HG03342 (cell line): ENCODE data around the gene ANKIB1.
"Not testable (repeated sequence)": the region's sequence is repeated elsewhere in the genome, so short reads cannot be mapped to it uniquely, and the experiment has no call there.

Experiments
- ATAC-seq: cut with Tn5 transposase; IDR thresholded peaks from one replicate; pipeline ENCODE4 v1.9.1; 2021; ENCODE audit warnings: mild to moderate bottlenecking, moderate library complexity; ENCODE audit not compliant: unreplicated experiment

ANKIB1 gene

DNA sequence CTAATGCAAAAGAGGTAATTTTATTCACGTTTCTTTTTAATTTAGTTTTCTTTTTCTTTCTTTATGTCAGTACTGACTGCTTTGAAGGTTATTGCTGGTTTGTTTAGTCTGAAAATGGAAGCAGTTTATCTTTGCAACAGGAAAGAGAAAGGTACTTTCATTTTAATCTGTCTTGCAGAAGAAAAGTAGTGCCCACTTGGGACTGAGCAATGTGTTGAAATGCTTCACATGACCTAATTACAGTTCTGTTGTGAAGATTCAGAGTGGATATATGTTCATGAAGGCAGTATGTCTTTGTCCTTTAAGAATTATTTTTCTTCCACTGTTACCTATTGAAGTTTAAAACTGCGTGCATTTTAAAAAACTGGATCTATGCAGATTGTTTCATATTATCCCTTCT lies 80.1 kb downstream of the ANKIB1 start:
- ATAC-seq = no peak

DNA sequence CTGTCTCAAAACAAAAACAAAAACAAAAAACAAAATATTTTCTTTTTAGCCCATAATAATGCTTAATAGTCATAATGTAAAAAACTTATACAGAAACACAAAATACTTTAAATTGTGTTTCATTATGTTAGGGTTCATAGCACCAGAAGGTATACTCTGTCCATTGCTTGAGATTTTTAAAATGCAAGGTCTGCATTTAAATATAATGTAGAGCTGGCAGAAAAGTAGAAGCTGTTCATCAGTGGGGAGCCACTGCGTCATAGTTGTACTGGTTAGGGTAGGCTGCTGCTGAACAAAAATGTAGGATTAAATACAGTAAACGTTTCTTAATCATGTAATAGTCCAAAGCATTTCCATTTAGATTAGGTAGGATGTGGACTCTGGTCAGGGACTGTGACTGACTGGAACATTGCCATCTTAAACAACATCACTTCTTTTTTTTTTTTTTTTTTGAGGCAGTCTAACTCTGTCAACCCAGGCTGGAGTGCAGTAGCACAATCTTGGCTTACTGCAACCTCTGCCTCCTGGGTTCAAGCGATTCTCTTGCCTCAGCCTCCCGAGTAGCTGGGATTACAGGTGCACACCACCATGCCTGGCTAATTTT lies 85.2 kb downstream of the ANKIB1 start:
- no peak for ATAC-seq

DNA sequence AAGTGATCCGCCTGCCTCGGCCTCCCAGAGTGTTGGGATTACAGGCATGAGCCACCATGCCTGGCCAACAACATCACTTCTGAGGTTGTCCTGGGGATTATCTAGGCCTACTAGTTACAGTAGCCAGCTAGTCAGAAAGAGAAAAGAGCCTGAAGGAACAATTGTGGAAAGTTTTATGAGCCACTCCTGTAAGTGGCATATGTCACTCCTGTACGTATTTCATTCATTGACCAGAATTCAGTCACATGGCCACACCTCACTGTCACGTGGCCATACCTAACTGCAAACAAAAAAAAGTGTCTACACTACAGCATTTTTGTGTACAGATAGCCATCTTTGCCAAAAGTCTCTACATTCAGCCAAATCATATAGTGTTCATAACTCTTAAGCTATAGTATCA lies 85.7 kb downstream of the ANKIB1 start:
- ATAC-seq = no peak

DNA sequence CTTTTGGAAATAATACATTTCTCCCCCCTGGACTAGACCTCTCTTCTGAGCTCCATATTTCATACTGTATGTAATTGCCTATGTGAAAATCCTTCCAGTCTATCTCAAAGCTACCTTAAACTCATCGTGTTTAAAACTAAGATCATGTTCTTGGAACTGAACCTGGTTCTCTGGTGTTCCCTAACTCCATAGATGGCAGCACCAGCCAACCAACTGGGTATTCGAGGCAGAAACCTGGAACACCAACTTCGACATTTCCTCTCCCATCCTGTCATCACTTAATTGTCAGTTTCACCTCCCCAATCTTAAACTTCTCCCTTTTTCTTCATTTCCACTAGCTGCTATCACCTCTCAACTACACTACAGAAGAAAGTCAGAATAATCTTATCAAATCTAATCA lies 87.0 kb downstream of the ANKIB1 start:
- ATAC-seq = no peak

GRCh38 chr7:92333866-92334265 lies 88.1 kb downstream of the ANKIB1 start:
- ATAC-seq = no peak

- no peak for ATAC-seq
Observed at GRCh38 chr7:92335574-92335973, 89.8 kb downstream of the ANKIB1 start.

DNA sequence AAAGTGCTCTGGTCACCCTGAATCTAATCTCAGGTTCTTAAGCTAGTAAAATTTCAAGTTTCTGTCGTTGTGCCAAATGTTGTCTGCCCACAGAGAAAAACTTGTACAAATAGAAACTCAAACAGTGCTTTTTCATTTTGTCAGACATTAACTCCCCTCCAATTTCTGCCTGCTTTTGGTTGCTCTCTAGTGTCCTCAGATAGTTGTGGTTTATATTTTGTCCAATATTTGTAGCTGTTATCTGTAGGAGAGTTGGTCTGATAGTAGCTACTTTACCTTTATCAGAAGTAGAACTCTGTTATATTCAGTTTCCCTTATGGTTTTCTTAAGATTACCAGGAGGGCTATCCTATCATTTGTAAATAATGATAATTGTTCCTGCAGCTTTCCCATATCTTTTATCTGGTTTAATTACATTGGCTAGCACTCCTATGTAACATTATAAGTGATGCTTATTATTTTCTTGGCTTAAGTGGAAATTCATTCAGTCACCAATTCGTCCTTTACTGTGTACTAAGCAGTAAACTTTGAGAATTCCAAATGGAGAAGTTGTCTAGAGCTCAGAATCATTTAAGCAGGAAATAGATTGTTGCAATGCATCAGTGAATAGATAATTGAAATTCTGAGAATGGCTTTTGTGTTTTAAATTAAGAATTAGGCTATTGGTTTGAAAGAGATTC lies 91.0 kb downstream of the ANKIB1 start:
- no peak for ATAC-seq

GRCh38 chr7:92340016-92340415 lies 94.2 kb downstream of the ANKIB1 start:
- no peak for ATAC-seq

GRCh38 chr7:92343714-92344113 lies 97.9 kb downstream of the ANKIB1 start:
- ATAC-seq = no peak

DNA sequence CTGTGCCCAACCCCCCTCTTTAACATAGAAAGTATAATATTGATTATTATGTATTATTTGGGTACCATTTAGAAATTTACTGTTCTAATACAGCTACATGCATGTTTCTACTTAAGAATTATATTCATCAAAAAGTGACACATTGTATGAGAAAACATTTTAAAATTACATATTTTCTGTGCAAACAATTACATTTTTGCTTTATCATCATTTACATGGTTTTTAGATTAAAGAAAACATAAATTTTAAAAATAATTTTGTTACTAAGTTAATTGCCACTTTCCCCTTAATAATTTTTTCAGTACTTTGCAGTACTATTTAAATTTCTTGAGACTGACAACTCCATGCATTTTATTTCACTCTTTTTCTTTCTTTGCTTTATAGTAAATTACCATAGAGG lies 106.2 kb downstream of the ANKIB1 start:
- no peak for ATAC-seq

DNA sequence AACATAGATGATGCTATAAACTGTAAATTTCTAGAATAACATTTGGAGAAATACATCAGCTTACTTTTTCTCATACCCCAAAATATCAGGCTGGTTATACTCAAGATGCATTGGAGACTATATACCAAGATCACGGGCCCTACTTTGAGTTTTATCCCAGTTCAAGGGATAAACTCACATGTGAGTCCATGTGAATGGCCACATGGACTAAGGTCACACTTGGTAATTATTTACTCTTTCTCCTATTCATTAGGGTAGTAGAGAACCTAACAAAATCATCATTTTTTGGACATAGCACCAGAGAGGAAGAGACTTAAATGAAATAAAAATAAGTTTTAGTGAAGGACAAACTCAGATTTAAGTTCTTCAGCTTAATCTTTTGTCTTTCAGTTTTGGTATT lies 108.4 kb downstream of the ANKIB1 start:
- ATAC-seq = no peak

DNA sequence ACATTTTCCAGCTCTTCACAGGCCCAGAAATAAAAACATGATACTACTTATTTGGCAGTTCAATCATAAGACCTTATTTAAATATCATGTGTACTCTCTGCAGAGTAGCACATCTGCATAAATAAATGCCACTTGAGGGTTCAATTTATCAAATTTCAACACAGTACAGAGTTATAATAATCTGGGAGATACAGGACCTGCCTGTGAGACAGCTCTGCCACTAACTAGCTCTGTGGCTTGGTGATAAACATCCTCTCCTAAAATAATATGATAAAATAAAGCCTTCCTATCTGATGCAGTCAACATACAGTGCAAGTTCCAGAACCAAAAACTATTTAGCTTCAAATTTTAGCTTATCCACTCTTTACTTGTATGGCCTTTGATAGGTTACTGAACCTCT lies 110.6 kb downstream of the ANKIB1 start:
- ATAC-seq = no peak

DNA sequence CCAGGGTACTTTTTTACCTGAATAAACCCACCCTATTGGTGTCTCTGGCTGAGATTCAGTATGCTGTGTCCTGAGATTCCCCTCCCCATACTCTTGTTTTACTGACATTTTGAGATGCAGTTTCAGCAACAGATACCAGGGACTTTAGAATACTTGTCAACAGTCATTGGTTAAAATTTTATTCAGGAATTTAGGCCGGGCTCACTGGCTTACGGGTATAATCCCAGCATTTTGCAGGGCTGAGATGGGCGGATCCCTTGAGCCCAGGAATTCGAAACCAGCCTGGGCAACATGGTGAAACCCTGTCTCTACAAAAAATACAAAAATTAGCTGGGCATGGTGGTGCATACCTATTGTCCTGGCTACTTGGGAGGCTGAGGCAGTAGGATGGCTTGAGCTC lies 111.5 kb downstream of the ANKIB1 start:
- no peak for ATAC-seq

- not testable (repeated sequence) for ATAC-seq
Observed at GRCh38 chr7:92359179-92359578, 113.4 kb downstream of the ANKIB1 start.

GRCh38 chr7:92359801-92360200 lies 114.0 kb downstream of the ANKIB1 start:
- ATAC-seq = no peak

DNA sequence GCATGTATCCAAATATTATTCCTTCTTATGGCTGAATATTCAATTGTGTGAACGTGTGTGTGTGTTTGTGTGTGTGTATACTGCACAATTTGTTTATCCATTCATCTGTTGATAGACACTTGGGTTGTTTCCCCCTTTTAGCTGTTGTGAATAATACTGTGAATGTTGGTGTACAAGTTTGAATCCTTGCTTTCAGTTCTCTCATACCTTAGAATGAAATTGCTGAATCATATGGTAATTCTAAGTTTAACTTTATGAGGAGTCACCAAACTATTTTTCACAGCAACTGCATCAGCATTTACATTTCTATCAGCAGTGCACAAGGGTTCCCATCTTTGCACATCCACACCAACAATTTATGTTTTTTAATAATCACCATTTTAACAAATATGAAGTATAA lies 114.6 kb downstream of the ANKIB1 start:
- ATAC-seq = no peak

- ATAC-seq = no peak
Observed at GRCh38 chr7:92362131-92362530, 116.4 kb downstream of the ANKIB1 start.

DNA sequence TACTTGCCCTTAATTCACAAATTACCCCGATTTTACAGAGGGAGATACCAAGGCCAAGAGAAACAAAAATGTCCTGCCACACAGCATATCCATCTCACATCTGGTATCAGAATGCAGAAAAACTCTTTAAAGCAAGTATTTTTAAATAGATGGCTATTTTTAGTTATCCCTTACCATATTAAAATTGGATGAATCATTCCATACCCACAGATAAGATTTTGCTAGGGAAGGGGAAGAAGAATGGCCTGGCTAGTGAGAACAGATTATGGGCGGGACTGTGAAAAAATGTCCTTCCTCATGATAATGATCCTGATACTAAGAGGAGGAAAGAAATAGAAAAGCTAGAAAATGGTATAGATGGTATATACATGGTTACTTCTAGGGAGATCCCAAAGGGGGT lies 121.0 kb downstream of the ANKIB1 start:
- ATAC-seq = no peak

DNA sequence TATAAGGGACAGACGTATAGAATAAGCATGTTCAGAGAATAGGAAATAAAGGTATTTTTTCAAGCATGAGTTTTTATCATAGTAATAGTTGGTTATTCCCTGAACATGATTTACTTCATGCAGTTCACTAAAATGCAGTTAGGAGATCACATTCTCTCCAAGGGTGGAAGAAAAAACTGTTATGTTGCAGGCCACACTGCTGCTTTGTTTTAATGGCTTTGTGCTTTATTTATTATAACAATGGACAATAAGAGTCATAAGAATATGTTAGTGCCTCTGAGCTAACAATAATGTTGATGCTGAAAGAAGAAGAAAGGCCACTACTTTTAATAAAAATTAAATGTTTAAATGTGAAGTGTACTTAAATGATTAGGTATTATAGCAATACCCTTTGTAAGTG lies 123.0 kb downstream of the ANKIB1 start:
- no peak for ATAC-seq

DNA sequence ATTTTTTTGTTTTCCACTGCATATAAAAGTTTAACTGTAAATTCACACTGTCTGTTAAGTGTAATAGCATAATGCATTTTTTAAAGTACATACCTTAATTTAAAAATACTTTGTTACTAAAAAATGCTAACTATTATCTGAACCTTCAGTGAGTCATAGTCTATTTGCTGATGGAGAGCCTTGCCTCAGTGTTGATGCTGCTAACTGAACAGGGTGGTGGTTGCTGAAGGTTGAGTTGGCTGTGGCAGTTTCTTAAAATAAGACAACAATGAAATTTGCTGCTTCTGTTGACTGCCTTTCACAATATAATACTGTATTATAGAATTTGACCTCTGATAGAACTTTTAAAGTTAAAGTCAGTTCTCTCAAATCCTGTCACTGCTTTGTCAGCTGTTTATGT lies 129.2 kb downstream of the ANKIB1 start:
- no peak for ATAC-seq

DNA sequence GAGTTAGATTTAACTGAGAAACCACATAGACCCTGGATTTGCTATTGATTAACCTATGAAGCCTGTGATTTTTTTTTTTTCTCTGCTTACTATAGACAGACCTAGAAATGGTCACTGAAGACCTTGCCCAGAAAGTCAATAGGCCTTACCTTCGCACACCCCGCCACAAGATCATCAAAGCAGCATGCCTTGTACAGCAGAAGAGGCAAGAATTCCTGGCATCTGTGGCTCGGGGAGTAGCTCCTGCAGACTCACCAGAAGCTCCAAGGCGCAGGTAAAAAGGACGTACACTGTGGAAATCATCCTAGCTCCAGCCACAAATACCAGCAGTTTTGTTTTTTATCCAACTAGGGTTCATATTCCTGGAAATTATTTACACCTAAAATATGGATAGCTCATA lies 145.3 kb downstream of the ANKIB1 start:
- ATAC-seq = no peak

DNA sequence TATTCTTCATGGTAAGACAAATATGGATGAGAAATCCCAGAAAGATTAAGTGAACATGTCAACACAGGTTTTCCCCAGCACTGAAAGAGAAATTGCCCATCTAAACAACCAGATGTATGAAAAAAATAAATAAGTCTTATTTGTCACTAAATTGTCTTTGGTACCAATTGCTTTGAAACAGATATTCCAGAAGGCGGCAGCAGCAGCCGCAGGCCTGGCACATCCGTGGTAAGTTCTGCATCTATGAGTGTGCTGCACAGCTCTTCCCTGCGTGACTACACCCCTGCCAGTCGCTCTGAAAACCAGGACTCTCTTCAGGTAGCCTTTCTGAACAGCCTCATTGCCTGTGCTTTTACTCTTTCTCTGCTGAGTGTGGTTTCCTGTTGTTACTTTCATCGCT lies 151.8 kb downstream of the ANKIB1 start:
- no peak for ATAC-seq

- no peak for ATAC-seq
Observed at GRCh38 chr7:92400013-92400412, 154.2 kb downstream of the ANKIB1 start.
